ENCODE data around the gene ZBTB42.

The ZBTB42 gene

DNA sequence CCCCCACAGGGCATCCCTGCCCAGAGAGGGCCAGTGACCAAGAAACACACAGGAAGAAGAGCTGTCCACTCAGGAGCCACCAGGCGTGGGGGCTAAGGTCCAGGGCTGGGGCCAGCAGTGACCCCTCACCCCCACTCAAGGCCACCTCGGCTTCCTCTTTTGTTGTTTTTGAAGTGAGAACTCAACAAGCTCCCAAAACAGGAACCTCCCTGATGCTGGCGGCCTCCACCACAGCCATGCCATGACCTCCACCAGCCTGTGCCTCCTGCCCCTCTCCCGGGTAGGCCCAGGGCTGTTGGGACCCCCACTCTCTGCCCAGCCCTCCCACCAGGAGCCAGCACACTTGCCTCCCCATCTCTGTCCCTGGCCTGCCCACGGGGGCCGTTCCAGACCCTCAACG is 13.2 kb upstream of the ZBTB42 start:
- TF ChIP-seq, protein P1, sequence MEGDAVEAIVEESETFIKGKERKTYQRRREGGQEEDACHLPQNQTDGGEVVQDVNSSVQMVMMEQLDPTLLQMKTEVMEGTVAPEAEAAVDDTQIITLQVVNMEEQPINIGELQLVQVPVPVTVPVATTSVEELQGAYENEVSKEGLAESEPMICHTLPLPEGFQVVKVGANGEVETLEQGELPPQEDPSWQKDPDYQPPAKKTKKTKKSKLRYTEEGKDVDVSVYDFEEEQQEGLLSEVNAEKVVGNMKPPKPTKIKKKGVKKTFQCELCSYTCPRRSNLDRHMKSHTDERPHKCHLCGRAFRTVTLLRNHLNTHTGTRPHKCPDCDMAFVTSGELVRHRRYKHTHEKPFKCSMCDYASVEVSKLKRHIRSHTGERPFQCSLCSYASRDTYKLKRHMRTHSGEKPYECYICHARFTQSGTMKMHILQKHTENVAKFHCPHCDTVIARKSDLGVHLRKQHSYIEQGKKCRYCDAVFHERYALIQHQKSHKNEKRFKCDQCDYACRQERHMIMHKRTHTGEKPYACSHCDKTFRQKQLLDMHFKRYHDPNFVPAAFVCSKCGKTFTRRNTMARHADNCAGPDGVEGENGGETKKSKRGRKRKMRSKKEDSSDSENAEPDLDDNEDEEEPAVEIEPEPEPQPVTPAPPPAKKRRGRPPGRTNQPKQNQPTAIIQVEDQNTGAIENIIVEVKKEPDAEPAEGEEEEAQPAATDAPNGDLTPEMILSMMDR (IDR thresholded peaks at IDR 0.05; ENCODE audit: low read depth, low read length, missing control alignments): no peak
- no peak overlapping the region for H3K4me3 ChIP-seq (ENCODE audit: low read depth, low read length)
- DNase-seq (ENCODE audit: low read depth): no peak
- in situ Hi-C loops (cut with HindIII; ENCODE audit: low sequenced_read_pairs): no loop called here

DNA sequence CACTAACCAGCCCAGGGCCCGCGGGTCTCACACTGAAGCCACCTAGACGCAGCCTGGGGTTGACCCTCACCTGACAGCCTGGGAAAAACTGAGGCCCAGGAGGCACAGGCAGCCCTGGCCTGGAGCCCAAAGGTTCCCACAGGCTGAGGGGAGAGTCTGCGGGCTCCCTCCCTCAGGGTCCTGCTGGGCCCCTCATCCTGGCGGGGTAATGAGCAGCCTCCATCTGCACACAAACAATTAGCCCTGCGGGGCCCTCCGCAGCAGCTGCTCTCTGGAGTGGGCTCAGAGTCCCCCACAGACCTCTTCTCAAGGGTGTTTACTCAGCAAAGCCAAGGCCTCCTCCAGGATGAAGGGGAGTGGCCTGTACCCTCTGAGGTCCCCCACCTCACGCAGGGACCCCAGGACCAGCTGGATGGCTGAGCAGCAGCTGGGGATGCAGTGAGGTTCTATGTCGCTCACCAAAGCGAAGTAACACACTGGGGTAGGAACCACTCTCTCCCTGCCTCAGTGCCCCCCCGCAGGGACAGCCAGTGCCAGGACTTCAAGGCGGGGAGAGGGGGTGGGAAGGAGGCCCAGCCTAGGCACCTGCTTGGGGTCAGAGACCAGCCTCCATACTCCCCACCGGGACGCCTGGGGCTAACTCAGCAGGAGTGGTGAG is 12.6 kb upstream of the ZBTB42 start:
- no peak for DNase-seq (ENCODE audit: low read depth)
- in situ Hi-C loops (cut with HindIII; ENCODE audit: low sequenced_read_pairs): no loop called here

DNA sequence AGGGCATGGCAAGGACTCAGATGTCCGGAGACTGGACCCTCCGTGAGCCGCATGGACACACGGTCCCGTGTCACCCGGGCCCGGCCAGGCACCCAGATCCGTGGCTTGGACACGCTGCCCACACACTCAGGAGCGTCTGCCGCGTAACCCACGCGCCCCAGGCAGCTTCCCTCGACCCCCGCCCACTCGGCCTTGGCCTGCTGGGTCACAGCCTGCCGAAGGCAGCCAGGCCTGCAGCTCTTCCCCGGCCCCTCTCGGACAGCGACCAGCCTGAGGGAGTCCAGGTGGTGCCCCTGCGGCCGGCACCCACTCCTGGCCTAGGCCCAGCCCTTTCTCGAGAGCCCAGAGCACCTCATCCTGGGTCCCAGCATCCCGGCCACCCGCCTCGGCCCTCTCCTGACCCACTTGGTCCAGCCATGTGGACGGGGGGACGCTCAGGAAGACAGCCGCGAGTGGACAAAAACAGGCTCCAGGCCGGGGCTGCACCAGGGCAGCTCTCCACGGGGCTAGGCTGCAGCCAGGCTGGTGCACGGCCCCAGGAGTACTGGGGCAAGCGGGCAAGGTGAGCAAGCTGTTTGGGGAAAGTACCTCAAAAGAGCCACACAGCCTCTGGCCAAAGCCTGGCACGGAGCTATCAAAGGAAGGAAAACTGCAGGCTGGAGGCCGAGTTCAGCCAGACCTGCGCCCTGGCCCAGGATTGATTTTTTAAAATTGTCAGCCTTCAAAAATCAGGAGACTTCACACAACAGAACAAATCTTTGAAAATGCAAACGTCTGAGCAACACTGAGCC is 11.8 kb upstream of the ZBTB42 start:
- no peak overlapping the region for H3K4me3 ChIP-seq (ENCODE audit: low read depth, low read length)
- TF ChIP-seq, protein P1 (IDR thresholded peaks at IDR 0.05; ENCODE audit: low read depth, low read length, missing control alignments): no peak
- no peak for DNase-seq (ENCODE audit: low read depth)
- in situ Hi-C loops (cut with HindIII; ENCODE audit: low sequenced_read_pairs): no loop called here

More for the DNA sequence above, 12.6 kb upstream of the ZBTB42 start:
- no peak overlapping the region for H3K4me3 ChIP-seq (ENCODE audit: low read depth, low read length)
- TF ChIP-seq, protein P1 (IDR thresholded peaks at IDR 0.05; ENCODE audit: low read depth, low read length, missing control alignments): no peak

DNA sequence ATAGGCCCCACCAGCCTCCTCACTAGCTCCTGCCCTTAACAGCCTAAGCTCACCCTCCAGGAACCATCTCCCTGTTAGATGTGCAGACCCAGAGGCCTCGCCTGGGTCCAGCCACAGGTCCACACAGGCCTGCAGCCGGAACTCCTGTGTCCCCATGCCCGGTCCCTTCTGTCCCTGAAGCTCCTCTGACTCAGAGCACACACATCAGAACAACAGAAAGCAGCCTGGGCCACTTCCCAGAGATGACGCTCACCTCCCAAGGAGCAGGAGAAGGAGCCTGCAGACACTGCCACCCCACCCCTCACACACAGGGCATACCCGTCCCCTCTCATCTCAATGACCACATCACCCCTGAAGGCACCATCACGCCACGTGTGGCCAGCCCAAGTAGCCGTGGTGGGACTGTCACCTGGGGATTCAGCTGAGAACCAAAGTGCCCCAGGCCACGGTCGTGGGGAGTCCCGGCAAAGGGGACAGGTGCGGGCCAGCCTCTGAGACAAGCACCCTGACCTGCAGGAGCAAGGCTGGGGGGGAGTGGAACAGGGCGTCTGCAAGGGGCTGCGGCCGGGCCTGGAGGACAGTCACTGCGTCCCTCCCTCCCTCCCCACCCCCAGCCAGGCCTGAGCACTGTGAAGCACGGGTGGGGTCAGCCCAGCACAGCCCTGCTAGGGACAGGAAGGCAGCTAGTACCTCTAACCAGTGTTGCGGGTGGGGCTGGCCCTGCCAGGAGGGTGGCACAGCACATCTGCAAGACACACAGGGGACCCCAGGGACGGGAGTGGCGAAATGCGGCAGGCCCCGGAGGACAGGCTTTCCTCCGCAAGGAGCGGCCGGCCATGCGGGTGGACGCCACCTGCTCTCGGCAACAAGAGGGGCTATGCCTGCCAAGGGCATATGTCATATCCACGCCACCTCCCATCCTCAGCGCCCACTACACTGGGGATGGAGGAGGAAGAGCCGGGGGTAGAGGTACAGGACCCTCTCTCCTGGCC is 10.9 kb upstream of the ZBTB42 start:
- in situ Hi-C loops (cut with HindIII; ENCODE audit: low sequenced_read_pairs): no loop called here
- DNase-seq (ENCODE audit: low read depth): no peak
- no peak overlapping the region for H3K4me3 ChIP-seq (ENCODE audit: low read depth, low read length)

DNA sequence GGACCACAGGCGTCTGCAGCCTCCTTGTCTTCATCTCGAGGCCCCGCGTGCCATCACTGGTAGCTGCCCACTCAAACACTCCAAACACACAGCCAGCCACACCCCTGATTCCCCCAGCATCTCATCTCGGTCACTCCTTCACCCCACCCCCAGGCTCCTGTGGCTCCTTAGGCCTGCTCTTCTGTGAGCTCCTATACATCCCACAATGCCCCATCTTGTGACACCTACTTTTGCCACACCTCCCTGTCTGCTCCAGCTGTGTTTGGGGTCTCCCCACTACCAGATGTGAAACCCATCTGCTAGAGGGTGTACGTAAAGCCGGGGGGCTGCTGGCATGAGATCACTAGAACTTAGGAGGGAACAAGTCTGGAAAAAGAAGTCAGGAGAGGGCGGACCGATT is 9.5 kb upstream of the ZBTB42 start:
- no peak overlapping the region for H3K4me3 ChIP-seq (ENCODE audit: low read depth, low read length)
- no peak for DNase-seq (ENCODE audit: low read depth)
- in situ Hi-C loops (cut with HindIII; ENCODE audit: low sequenced_read_pairs): no loop called here
- TF ChIP-seq, protein P1 (IDR thresholded peaks at IDR 0.05; ENCODE audit: low read depth, low read length, missing control alignments): no peak

More for the DNA sequence above, 10.9 kb upstream of the ZBTB42 start:
- TF ChIP-seq, protein P1 (IDR thresholded peaks at IDR 0.05; ENCODE audit: low read depth, low read length, missing control alignments): no peak

All from astrocyte of the cerebellum (primary cell).